22Rv1 (cell line): ENCODE data around the gene STOX2.

Source experiments
- H3K27ac ChIP-seq: fragments of 450-650 bp; 2 replicates; pipeline ENCODE4 v1.5.1; 2017
- CTCF ChIP-seq: fragments of 450-650 bp; IDR thresholded peaks from 2 replicates; pipeline ENCODE4 v1.5.1; 2017; ENCODE audit warnings: mild to moderate bottlenecking
- ZFX ChIP-seq: fragments of 450-650 bp; IDR thresholded peaks from 2 replicates; pipeline ENCODE4 v1.6.1; 2017; ENCODE audit warnings: antibody characterized with exemption, borderline replicate concordance

Gene STOX2

GRCh38 chr4:183986291-183986970 is 81.3 kb downstream of the STOX2 start:
- no peak overlapping the region for H3K27ac ChIP-seq
- TF ChIP-seq ZFX (no peak), CTCF (no peak)

GRCh38 chr4:183986971-183987946 is 82.2 kb downstream of the STOX2 start:
- no peak for TF ChIP-seq CTCF
- TF ChIP-seq ZFX = no peak
- H3K27ac ChIP-seq = no peak overlapping the region

- H3K27ac ChIP-seq = no peak overlapping the region
- TF ChIP-seq ZFX (no peak), CTCF (no peak)
Observed at GRCh38 chr4:183987987-183988392, 82.9 kb downstream of the STOX2 start.

GRCh38 chr4:183988874-183989273 is 83.8 kb downstream of the STOX2 start:
- no peak for TF ChIP-seq CTCF
- TF ChIP-seq ZFX = no peak
- H3K27ac ChIP-seq = no peak overlapping the region

GRCh38 chr4:183989461-183989860 is 84.4 kb downstream of the STOX2 start:
- TF ChIP-seq ZFX = no peak
- TF ChIP-seq CTCF = no peak
- H3K27ac ChIP-seq = no peak overlapping the region

- H3K27ac ChIP-seq = no peak overlapping the region
- no peak for TF ChIP-seq ZFX
- TF ChIP-seq CTCF = no peak
Observed at GRCh38 chr4:183989931-183990330, 84.8 kb downstream of the STOX2 start.

- TF ChIP-seq ZFX = no peak
- no peak for TF ChIP-seq CTCF
- H3K27ac ChIP-seq = no peak overlapping the region
Observed at GRCh38 chr4:183993676-183994075, 88.6 kb downstream of the STOX2 start.
